ENCODE data around the gene RHNO1.

DNA sequence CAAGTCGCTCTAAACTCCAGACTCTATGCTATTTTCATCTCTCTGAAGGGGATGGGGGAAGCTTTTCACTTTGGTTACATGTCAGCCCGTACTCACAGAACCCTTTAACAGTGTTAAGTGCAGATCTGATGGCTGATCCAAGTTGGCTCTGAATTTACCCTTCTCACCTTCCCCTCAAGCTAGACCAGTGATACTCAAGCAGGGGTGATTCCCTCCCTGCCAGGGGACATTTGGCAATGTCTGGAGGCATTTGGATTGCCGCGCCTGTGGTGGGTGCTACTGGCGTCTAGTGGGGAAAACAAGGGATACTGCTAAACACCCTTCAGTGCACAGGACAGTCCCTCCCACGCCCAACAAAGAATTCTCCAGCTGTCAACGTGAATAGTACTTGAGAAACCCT, 14.1 kb upstream of the RHNO1 start:
- no peak for TF ChIP-seq GATA3 (IDR thresholded peaks at IDR 0.05; ENCODE audit: low read depth, low read length)
- TF ChIP-seq GATA2 (IDR thresholded peaks at IDR 0.05; ENCODE audit: low read depth, low read length) = no peak
